GM12878 (cell line): ENCODE results near the gene ACTR1A. TPM values are rescaled to one million over a fixed set of nuclear protein-coding genes. Genes with fewer than 3 reads are reported as not detected.

ENCODE experiments used
- CHD2 ChIP-seq: IDR thresholded peaks from 2 replicates; pipeline ENCODE4 v1.6.1; 2011; ENCODE audit warnings: low read depth, low read length, improper control_type of control experiment, borderline replicate concordance
- CREB1 ChIP-seq: IDR thresholded peaks from 2 replicates; pipeline ENCODE4 v1.6.1; 2012; ENCODE audit warnings: low read depth, mild to moderate bottlenecking, inconsistent platforms
- CREM ChIP-seq: IDR thresholded peaks from 2 replicates; pipeline ENCODE4 v1.6.1; 2014; ENCODE audit warnings: antibody characterized with exemption, low read depth
- EP300 ChIP-seq, 2 experiments: fragments of 150-350 bp in 1 of 2; IDR thresholded peaks; 2 replicates each; pipeline ENCODE4 v1.6.1; 2011 to 2012; ENCODE audit warnings: low read depth in 2 of 2, low read length in 2 of 2, borderline replicate concordance in 1 of 2, improper control_type of control experiment in 1 of 2, inconsistent platforms in 1 of 2; ENCODE audit not compliant: control insufficient read depth in 1 of 2
- HCFC1 ChIP-seq: fragments of 150-350 bp; IDR thresholded peaks from 2 replicates; pipeline ENCODE4 v1.6.1; 2014; ENCODE audit warnings: low read length
- IKZF2 ChIP-seq, 2 experiments: fragments of 450-650 bp; IDR thresholded peaks; 2 replicates each; pipeline ENCODE4 v1.6.1; 2017; ENCODE audit warnings: mild to moderate bottlenecking in 2 of 2, moderate library complexity in 2 of 2
- JUND ChIP-seq: IDR thresholded peaks from 2 replicates; pipeline ENCODE4 v1.6.1; 2012; ENCODE audit warnings: low read depth, mild to moderate bottlenecking, low read length, improper control_type of control experiment, moderate library complexity
- MAX ChIP-seq: IDR thresholded peaks from 2 replicates; pipeline ENCODE4 v1.6.1; 2012; ENCODE audit warnings: low read depth, low read length, improper control_type of control experiment
- MXI1 ChIP-seq: fragments of 150-350 bp; IDR thresholded peaks from 2 replicates; pipeline ENCODE4 v1.6.1; 2011; ENCODE audit warnings: low read depth, mild to moderate bottlenecking, inconsistent platforms, low read length, improper control_type of control experiment
- NR2C1 ChIP-seq: fragments of 450-650 bp; IDR thresholded peaks from 2 replicates; pipeline ENCODE4 v1.6.1; 2017; ENCODE audit warnings: antibody characterized with exemption, mild to moderate bottlenecking, moderate library complexity
- PML ChIP-seq: IDR thresholded peaks from 2 replicates; pipeline ENCODE4 v1.6.1; 2012; ENCODE audit warnings: low read length, inconsistent platforms
- POLR2A ChIP-seq: IDR thresholded peaks from 2 replicates; pipeline ENCODE4 v1.6.1; 2011; ENCODE audit warnings: low read depth, mild to moderate bottlenecking, low read length
- POU2F2 ChIP-seq: IDR thresholded peaks from 3 replicates; pipeline ENCODE4 v1.6.1; 2011; ENCODE audit warnings: low read depth, mild to moderate bottlenecking, low read length, borderline replicate concordance
- RBBP5 ChIP-seq: fragments of 200-600 bp; sonication (generic); conservative IDR thresholded peaks from 2 replicates; pipeline ENCODE4 v1.6.1; 2016
- RCOR1 ChIP-seq: conservative IDR thresholded peaks from 2 replicates; pipeline ENCODE4 v1.6.1; 2012; ENCODE audit warnings: low read depth, low read length, improper control_type of control experiment
- STAT3 ChIP-seq: IDR thresholded peaks from 2 replicates; pipeline ENCODE4 v1.6.1; 2011; ENCODE audit warnings: low read depth, low read length, improper control_type of control experiment
- TARDBP ChIP-seq: IDR thresholded peaks from 2 replicates; pipeline ENCODE4 v1.6.1; 2016; ENCODE audit warnings: borderline replicate concordance
- TCF3 ChIP-seq: IDR thresholded peaks from 2 replicates; pipeline ENCODE4 v1.6.1; 2012; ENCODE audit warnings: low read depth, mild to moderate bottlenecking, low read length, borderline replicate concordance; ENCODE audit not compliant: insufficient read depth
- YY1 ChIP-seq: IDR thresholded peaks from 2 replicates; pipeline ENCODE4 v1.6.1; 2011; ENCODE audit warnings: low read depth, mild to moderate bottlenecking, low read length
- ZBTB11 ChIP-seq: fragments of 450-650 bp; formaldehyde crosslinking; IDR thresholded peaks from 2 replicates; pipeline ENCODE4 v1.5.0; 2022; ENCODE audit warnings: mild to moderate bottlenecking, missing genetic modification characterization
- ZNF207 ChIP-seq: fragments of 450-650 bp; IDR thresholded peaks from 2 replicates; pipeline ENCODE4 v1.6.1; 2014; ENCODE audit warnings: antibody characterized with exemption, mild to moderate bottlenecking, borderline replicate concordance
- polyA plus RNA-seq, 11 experiments: library from polyadenylated mRNA; depleted of rRNA in 4 of 11; unstranded in 6 of 11; stranded (reverse) in 5 of 11; fragments of >200 nt; fragmentation: Nextera tagmentation in 4 of 11; fragmentation: Illumina TruSeq in 1 of 11; extraction: Ambion mirVana in 4 of 11; extraction: Trizol in 1 of 11; gene quantifications; 1 replicate in 1 of 11; 2 replicates in 10 of 11; pipeline versions ENCODE4 v1.2.1 to v1.2.3, GENCODE V29; 2011 to 2016; ENCODE audit warnings: inconsistent platforms in 2 of 11, missing spikeins in 2 of 11, low read depth in 1 of 11
- total RNA-seq, 4 experiments: library from RNA; depleted of rRNA in 3 of 4; stranded (reverse); fragments of >200 nt in 3 of 4; fragmentation: Illumina TruSeq in 1 of 4; extraction: Trizol in 1 of 4; gene quantifications; 2 replicates each; pipeline versions ENCODE4 v1.2.1 to v1.2.3, GENCODE V29; 2013 to 2021
- TF ChIP-seq, protein P1 (sequence below): fragments of 450-650 bp; formaldehyde crosslinking; IDR thresholded peaks from 2 replicates; pipeline ENCODE4 v1.4.0; 2020; ENCODE audit warnings: mild to moderate bottlenecking, moderate library complexity
- TF ChIP-seq, protein P2 (sequence below): IDR thresholded peaks from 2 replicates; pipeline ENCODE4 v1.6.1; 2012; ENCODE audit warnings: low read length, inconsistent platforms

The ACTR1A gene
- total and polyA plus RNA-seq, 10 of the 15 experiments (the other 5 are each of a cell fraction or from before 2014, with no cell fraction given), result 43.0 to 110 (median 78.9) TPM

DNA sequence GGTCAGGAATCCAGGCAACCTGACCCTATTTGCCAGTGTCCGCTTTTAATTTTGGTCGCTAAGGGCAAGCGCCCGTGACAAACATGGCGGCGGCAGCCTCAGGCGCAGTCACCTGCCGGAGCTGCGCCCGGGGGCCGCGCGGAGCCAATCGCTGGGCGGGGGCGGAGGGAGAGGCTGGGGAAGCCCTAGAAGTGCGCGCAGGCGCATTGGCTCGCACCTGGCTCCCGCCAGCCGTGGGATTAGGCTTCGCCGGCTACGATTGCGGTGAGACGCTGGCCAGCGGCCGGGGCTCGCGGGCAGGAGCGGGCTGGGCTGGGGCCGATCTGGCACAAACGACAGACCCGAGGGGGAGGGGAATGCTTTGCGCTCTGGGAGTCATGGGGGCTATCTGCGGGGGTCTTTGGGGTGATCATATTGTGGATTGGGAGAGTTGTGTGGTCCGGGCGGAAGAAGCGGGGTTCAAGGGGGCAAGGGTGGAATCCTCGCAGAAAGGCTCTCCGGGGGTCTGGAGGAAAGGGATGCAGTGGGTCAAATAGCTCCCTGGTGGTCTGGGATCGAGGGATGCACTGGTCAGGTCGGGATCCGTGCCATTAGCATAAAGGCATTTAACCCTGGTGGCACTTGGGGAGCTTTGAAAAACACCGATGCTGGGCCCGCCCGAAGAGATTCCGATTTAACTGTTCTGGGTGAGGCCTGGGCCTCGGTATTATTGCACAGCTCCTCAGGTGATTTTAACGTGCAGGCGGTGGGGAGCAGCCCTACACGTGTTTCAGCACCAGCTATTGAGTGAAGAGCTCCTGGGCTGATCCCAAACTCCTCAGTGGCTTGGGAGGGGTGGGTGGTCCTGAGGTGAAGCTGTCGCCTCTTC lies 41.1 kb downstream of the ACTR1A start (continued):
- no peak for TF ChIP-seq ZBTB11 (CRISPR knock-in tag)
- peak; percentile 86 for TF ChIP-seq ZNF207
- TF ChIP-seq MAX, result peak; percentile 33
- TF ChIP-seq RCOR1, result no peak
- TF ChIP-seq YY1, result peak; percentile 100
- TF ChIP-seq JUND, result no peak
- no peak for TF ChIP-seq STAT3
- TF ChIP-seq MXI1, result peak; percentile 83
- peak; percentile 69 for TF ChIP-seq CREM
- TF ChIP-seq IKZF2 (IDR thresholded peaks at IDR 0.05), result no peak
- TF ChIP-seq CREB1, result peak; percentile 85
- TF ChIP-seq, protein P1, sequence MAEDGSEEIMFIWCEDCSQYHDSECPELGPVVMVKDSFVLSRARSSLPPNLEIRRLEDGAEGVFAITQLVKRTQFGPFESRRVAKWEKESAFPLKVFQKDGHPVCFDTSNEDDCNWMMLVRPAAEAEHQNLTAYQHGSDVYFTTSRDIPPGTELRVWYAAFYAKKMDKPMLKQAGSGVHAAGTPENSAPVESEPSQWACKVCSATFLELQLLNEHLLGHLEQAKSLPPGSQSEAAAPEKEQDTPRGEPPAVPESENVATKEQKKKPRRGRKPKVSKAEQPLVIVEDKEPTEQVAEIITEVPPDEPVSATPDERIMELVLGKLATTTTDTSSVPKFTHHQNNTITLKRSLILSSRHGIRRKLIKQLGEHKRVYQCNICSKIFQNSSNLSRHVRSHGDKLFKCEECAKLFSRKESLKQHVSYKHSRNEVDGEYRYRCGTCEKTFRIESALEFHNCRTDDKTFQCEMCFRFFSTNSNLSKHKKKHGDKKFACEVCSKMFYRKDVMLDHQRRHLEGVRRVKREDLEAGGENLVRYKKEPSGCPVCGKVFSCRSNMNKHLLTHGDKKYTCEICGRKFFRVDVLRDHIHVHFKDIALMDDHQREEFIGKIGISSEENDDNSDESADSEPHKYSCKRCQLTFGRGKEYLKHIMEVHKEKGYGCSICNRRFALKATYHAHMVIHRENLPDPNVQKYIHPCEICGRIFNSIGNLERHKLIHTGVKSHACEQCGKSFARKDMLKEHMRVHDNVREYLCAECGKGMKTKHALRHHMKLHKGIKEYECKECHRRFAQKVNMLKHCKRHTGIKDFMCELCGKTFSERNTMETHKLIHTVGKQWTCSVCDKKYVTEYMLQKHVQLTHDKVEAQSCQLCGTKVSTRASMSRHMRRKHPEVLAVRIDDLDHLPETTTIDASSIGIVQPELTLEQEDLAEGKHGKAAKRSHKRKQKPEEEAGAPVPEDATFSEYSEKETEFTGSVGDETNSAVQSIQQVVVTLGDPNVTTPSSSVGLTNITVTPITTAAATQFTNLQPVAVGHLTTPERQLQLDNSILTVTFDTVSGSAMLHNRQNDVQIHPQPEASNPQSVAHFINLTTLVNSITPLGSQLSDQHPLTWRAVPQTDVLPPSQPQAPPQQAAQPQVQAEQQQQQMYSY (CRISPR knock-in tag), result no peak
- TF ChIP-seq NR2C1, result peak; percentile 88
- TF ChIP-seq EP300 (IDR thresholded peaks at IDR 0.05; ENCODE audit: borderline replicate concordance in 1 of 2, control insufficient read depth in 1 of 2, low read depth in 2 of 2, low read length in 2 of 2), result no peak
- TF ChIP-seq HCFC1, result peak; percentile 88
- TF ChIP-seq POU2F2, result no peak
- TF ChIP-seq RBBP5, result no peak
- TF ChIP-seq CHD2, result peak; percentile 26; the same call in 1 of the 2 replicates
- TF ChIP-seq POLR2A, result peak; percentile 53
- peak; percentile 69; the same call in 1 of the 2 replicates for TF ChIP-seq TARDBP
- TF ChIP-seq PML, result no peak
- TF ChIP-seq, protein P2, sequence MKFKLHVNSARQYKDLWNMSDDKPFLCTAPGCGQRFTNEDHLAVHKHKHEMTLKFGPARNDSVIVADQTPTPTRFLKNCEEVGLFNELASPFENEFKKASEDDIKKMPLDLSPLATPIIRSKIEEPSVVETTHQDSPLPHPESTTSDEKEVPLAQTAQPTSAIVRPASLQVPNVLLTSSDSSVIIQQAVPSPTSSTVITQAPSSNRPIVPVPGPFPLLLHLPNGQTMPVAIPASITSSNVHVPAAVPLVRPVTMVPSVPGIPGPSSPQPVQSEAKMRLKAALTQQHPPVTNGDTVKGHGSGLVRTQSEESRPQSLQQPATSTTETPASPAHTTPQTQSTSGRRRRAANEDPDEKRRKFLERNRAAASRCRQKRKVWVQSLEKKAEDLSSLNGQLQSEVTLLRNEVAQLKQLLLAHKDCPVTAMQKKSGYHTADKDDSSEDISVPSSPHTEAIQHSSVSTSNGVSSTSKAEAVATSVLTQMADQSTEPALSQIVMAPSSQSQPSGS, result no peak
- TF ChIP-seq TCF3, result peak; percentile 69
